Right lobe of liver (tissue), 4 donors: Measurements from ENCODE around the gene NASP.

Experiments
- CTCF ChIP-seq, 4 donors: fragments of 200-600 bp in 3 of 4; fragments of 450-650 bp in 1 of 4; IDR thresholded peaks; one replicate each; pipeline versions ENCODE4 v1.5.1 to v1.8.0; 2016 to 2022; ENCODE audit warnings: antibody characterized with exemption in 4 of 4, mild to moderate bottlenecking in 2 of 4
- POLR2A ChIP-seq: fragments of 450-650 bp; IDR thresholded peaks from one replicate; pipeline ENCODE4 v1.6.1; 2017; ENCODE audit warnings: antibody characterized with exemption, mild to moderate bottlenecking
- donor health status: DM: no; HTN: no; CAD: no.
- donor health status: DM: no; HTN: no; CAD: no.
- donor health status: DM: no; HTN: yes; CAD: no.

GRCh38 chr1:45630429-45630828 is 46.6 kb downstream of the NASP start:
- TF ChIP-seq CTCF (IDR thresholded peaks at IDR 0.05) (no peak), POLR2A (no peak)
